Loucy (cell line): ENCODE measurements around the gene TMBIM6.

Experiments used
- H2AFZ ChIP-seq: fragments of 200-600 bp; sonication (generic); 2 replicates; pipeline ENCODE4 v1.6.0; 2016; ENCODE audit warnings: antibody characterized with exemption, mild to moderate bottlenecking, low read length, moderate library complexity
- H3F3A ChIP-seq: fragments of 200-600 bp; 2 replicates; pipeline ENCODE4 v1.6.0; 2016; ENCODE audit warnings: antibody characterized with exemption, low read depth, mild to moderate bottlenecking
- H3K27me3 ChIP-seq: fragments of 200-600 bp; sonication (generic); 2 replicates; pipeline ENCODE4 v1.6.1; 2014; ENCODE audit warnings: low read length, mild to moderate bottlenecking; ENCODE audit not compliant: insufficient read depth, poor library complexity, severe bottlenecking
- H3K36me3 ChIP-seq: fragments of 200-600 bp; sonication (generic); 2 replicates; pipeline ENCODE4 v1.6.1; 2016; ENCODE audit warnings: low read length; ENCODE audit not compliant: insufficient read depth
- H3K4me1 ChIP-seq: fragments of 200-600 bp; sonication (generic); 2 replicates; pipeline ENCODE4 v1.5.1; 2014; ENCODE audit warnings: low read length, mild to moderate bottlenecking; ENCODE audit not compliant: insufficient read depth, poor library complexity, severe bottlenecking
- H3K4me2 ChIP-seq: fragments of 200-600 bp; sonication (generic); 2 replicates; pipeline ENCODE4 v1.6.0; 2014; ENCODE audit warnings: antibody characterized with exemption, low read length, low read depth, mild to moderate bottlenecking; ENCODE audit not compliant: poor library complexity, severe bottlenecking
- H3K4me3 ChIP-seq: fragments of 200-600 bp; sonication (generic); 2 replicates; pipeline ENCODE4 v1.5.1; 2014; ENCODE audit warnings: low read length, mild to moderate bottlenecking, mixed read lengths; ENCODE audit not compliant: poor library complexity, severe bottlenecking
- H3K79me2 ChIP-seq: fragments of 200-600 bp; sonication (generic); 2 replicates; pipeline ENCODE4 v1.6.1; 2014; ENCODE audit warnings: low read length; ENCODE audit not compliant: insufficient read depth
- H3K9ac ChIP-seq: fragments of 200-600 bp; sonication (generic); 2 replicates; pipeline ENCODE4 v1.6.0; 2014; ENCODE audit warnings: mild to moderate bottlenecking, low read depth, low read length, moderate library complexity; ENCODE audit not compliant: poor library complexity, severe bottlenecking
- H3K9me2 ChIP-seq: fragments of 200-600 bp; sonication (generic); replicated peaks from 2 replicates; pipeline ENCODE4 v1.6.1; 2016; ENCODE audit warnings: low read depth, low read length, mixed read lengths
- H3K9me3 ChIP-seq: fragments of 200-600 bp; sonication (generic); 2 replicates; pipeline ENCODE4 v1.6.1; 2014; ENCODE audit warnings: mild to moderate bottlenecking, antibody characterized with exemption, low read length, low read depth; ENCODE audit not compliant: insufficient read depth
- H4K20me1 ChIP-seq: fragments of 200-600 bp; sonication (generic); 2 replicates; pipeline ENCODE4 v1.6.0; 2014; ENCODE audit warnings: antibody characterized with exemption, low read length, mild to moderate bottlenecking; ENCODE audit not compliant: insufficient read depth, poor library complexity, severe bottlenecking
- CTCF ChIP-seq: fragments of 200-600 bp; sonication (generic); conservative IDR thresholded peaks from 2 replicates; pipeline ENCODE4 v1.5.1; 2014; ENCODE audit warnings: mild to moderate bottlenecking, antibody characterized with exemption, low read length
- EZH2phosphoT487 ChIP-seq: fragments of 200-600 bp; IDR thresholded peaks from 2 replicates; pipeline ENCODE4 v1.6.1; 2018; ENCODE audit warnings: antibody characterized with exemption, mild to moderate bottlenecking, moderate library complexity, borderline replicate concordance

Gene TMBIM6

GRCh38 chr12:49783917-49784676 lies 42.7 kb downstream of the TMBIM6 start:
- no peaks in the 10 kb centered on the region for H3K9me3 ChIP-seq
- no peaks in the 10 kb centered on the region for H4K20me1 ChIP-seq
- H3K9me2 ChIP-seq, result no peaks in the 10 kb centered on the region
- no peaks in the 10 kb centered on the region for H3K36me3 ChIP-seq
- no peak overlapping the region for H3K4me3 ChIP-seq
- no peak overlapping the region for H3K4me2 ChIP-seq
- H2AFZ ChIP-seq, result no peak overlapping the region
- H3K4me1 ChIP-seq, result no peaks in the 10 kb centered on the region
- no peaks in the 10 kb centered on the region for H3K27me3 ChIP-seq
- TF ChIP-seq EZH2phosphoT487 (no peak), CTCF (no peak)
- no peak overlapping the region for H3K9ac ChIP-seq
- no peaks in the 10 kb centered on the region for H3K79me2 ChIP-seq
- no peaks in the 10 kb centered on the region for H3F3A ChIP-seq

GRCh38 chr12:49784756-49785409 lies 43.5 kb downstream of the TMBIM6 start:
- no peak for TF ChIP-seq EZH2phosphoT487
- no peak for TF ChIP-seq CTCF
- no peaks in the 10 kb centered on the region for H4K20me1 ChIP-seq
- no peak overlapping the region for H3K4me2 ChIP-seq
- H3K36me3 ChIP-seq, result no peaks in the 10 kb centered on the region
- no peaks in the 10 kb centered on the region for H3K9me2 ChIP-seq
- H3K4me1 ChIP-seq, result no peaks in the 10 kb centered on the region
- H3K9me3 ChIP-seq, result no peaks in the 10 kb centered on the region
- no peaks in the 10 kb centered on the region for H3K27me3 ChIP-seq
- H2AFZ ChIP-seq, result no peak overlapping the region
- no peak overlapping the region for H3K9ac ChIP-seq
- no peak overlapping the region for H3K4me3 ChIP-seq
- no peaks in the 10 kb centered on the region for H3F3A ChIP-seq
- no peaks in the 10 kb centered on the region for H3K79me2 ChIP-seq

- no peak overlapping the region for H3K4me3 ChIP-seq
- no peaks in the 10 kb centered on the region for H3K27me3 ChIP-seq
- no peaks in the 10 kb centered on the region for H3K9me3 ChIP-seq
Measured at GRCh38 chr12:49787672-49788071, 46.3 kb downstream of the TMBIM6 start.

More at GRCh38 chr12:49787672-49788071, 46.3 kb downstream of the TMBIM6 start:
- H3K9ac ChIP-seq, result no peak overlapping the region
- no peaks in the 10 kb centered on the region for H3K4me1 ChIP-seq
- no peak overlapping the region for H2AFZ ChIP-seq
- no peaks in the 10 kb centered on the region for H3F3A ChIP-seq
- no peaks in the 10 kb centered on the region for H3K79me2 ChIP-seq
- H3K36me3 ChIP-seq, result no peaks in the 10 kb centered on the region
- H3K4me2 ChIP-seq, result no peak overlapping the region
- H4K20me1 ChIP-seq, result no peaks in the 10 kb centered on the region
- no peak for TF ChIP-seq CTCF
- no peak for TF ChIP-seq EZH2phosphoT487
- H3K9me2 ChIP-seq, result no peaks in the 10 kb centered on the region
